Astrocyte of the spinal cord (primary cell): Measurements from ENCODE around the gene KCNH8.

Experiments used
- DNase-seq: peaks from one replicate; pipeline ENCODE4 v3.0.0; 2011; ENCODE audit warnings: low read depth, low spot score
- H3K4me3 ChIP-seq: 2 replicates; pipeline ENCODE4 v1.5.1; 2011; ENCODE audit warnings: low read depth, mild to moderate bottlenecking, low read length, moderate library complexity
- in situ Hi-C: cut with HindIII; loops from 2 replicates; pipeline ENCODE4 v1.10.0; 2017; ENCODE audit warnings: low sequenced_read_pairs
- TF ChIP-seq, protein P1 (sequence below): IDR thresholded peaks from 2 replicates; pipeline ENCODE4 v1.5.1; 2012; ENCODE audit warnings: low read depth, mild to moderate bottlenecking, low read length, inconsistent platforms

Gene KCNH8

DNA sequence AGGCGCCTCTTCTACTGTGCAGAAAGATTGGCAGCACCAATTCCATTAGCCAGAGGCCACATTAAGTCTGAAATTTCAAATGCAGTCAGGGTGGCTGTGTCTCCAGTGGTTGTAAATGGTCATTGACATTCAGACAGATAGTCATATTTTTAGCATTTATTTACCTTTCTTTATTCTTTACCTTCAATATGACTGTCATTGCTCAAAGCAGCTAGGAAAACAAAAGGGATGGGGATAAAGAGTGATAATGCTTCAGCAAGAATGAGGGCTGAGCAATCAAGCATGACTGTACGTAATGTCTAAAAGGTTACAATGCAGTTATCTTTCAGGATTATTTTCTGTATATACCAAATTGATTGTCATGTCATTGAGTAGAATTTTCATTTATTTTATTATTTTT, 425.3 kb downstream of the KCNH8 start:
- in situ Hi-C loops, result no loop called here
- TF ChIP-seq, protein P1, sequence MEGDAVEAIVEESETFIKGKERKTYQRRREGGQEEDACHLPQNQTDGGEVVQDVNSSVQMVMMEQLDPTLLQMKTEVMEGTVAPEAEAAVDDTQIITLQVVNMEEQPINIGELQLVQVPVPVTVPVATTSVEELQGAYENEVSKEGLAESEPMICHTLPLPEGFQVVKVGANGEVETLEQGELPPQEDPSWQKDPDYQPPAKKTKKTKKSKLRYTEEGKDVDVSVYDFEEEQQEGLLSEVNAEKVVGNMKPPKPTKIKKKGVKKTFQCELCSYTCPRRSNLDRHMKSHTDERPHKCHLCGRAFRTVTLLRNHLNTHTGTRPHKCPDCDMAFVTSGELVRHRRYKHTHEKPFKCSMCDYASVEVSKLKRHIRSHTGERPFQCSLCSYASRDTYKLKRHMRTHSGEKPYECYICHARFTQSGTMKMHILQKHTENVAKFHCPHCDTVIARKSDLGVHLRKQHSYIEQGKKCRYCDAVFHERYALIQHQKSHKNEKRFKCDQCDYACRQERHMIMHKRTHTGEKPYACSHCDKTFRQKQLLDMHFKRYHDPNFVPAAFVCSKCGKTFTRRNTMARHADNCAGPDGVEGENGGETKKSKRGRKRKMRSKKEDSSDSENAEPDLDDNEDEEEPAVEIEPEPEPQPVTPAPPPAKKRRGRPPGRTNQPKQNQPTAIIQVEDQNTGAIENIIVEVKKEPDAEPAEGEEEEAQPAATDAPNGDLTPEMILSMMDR, result no peak
- no peak for DNase-seq
- no peak overlapping the region for H3K4me3 ChIP-seq

DNA sequence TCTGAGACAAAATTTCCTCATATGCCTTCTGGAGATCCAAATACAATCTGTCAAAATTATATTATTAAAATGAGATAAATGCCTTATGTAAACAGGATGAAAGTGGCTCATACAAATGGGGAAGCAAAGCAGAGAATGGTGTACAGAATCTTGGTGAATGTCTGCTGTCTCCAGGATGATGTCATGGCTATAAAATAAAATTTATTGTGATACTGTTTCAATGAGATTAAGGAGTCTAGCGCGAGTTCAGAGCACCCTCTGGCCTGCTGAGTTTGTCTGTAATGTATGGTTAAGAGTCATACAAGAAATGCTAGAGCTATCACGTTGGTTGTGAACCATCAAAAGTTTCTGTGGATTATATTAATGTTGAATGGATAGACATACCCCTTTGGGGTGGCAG, 426.0 kb downstream of the KCNH8 start:
- TF ChIP-seq, protein P1, result no peak
- in situ Hi-C loops, result no loop called here
- DNase-seq, result no peak
- H3K4me3 ChIP-seq, result no peak overlapping the region

DNA sequence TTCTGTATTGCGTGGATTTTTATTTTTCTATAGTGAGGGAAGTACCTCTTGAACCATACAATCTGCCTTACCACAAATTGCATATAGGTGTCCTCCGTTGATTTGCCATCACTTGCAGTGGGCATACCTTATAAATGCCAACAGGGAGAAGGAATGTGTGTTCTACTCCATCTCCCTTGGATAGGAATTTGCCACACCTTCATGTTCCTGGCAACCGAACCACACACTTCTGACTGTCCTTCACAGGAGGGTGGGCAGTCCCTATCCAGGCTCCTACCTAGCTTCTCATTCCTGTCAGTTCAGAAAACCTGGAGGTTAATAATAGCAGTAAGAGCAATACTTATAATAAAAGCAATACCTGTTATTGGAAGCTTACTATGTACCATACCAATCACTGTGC, 428.0 kb downstream of the KCNH8 start:
- H3K4me3 ChIP-seq, result no peak overlapping the region
- no peak for DNase-seq
- in situ Hi-C loops, result no loop called here
- TF ChIP-seq, protein P1, result no peak
